Measurements from ENCODE around the gene CCNF.

DNA sequence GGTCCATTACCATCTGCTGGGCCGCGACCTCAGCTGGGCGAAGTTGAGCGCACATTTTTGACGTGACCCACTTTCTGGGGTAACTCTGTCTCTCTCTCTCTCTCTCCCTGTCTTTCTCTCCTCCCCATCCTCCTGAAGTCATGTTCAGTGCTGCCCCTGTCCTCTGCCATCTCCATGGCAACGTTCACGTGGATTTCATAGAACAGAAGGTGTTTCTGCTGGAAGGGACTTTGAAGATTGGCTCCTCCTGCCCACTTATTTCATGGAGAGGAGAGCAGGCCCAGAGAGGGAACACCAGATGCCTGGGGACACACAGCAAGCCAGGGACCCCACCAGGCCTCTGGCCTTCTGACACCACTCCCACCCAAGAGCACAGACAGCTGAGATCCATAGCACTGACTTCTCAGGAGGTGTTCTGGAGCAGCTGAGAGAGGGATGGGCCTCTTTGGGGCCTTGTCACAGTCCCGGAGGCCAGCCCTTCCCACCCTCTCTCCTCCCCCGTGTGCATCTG, 4.2 kb upstream of the CCNF start:
- TF ChIP-seq, protein P1, sequence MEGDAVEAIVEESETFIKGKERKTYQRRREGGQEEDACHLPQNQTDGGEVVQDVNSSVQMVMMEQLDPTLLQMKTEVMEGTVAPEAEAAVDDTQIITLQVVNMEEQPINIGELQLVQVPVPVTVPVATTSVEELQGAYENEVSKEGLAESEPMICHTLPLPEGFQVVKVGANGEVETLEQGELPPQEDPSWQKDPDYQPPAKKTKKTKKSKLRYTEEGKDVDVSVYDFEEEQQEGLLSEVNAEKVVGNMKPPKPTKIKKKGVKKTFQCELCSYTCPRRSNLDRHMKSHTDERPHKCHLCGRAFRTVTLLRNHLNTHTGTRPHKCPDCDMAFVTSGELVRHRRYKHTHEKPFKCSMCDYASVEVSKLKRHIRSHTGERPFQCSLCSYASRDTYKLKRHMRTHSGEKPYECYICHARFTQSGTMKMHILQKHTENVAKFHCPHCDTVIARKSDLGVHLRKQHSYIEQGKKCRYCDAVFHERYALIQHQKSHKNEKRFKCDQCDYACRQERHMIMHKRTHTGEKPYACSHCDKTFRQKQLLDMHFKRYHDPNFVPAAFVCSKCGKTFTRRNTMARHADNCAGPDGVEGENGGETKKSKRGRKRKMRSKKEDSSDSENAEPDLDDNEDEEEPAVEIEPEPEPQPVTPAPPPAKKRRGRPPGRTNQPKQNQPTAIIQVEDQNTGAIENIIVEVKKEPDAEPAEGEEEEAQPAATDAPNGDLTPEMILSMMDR (IDR thresholded peaks at IDR 0.05): no peak
- no peak for TF ChIP-seq POLR2AphosphoS5 (IDR thresholded peaks at IDR 0.05; ENCODE audit: low read depth, low read length)

Data from Panc1 (cell line).